A204.1 (cell line): Measurements from ENCODE around the gene CEP104.

Source experiments
- FAIRE-seq: peaks from 2 replicates; lab custom pipeline; 2012; peaks lifted over from hg19 to GRCh38; lab: Jason Lieb, UNC

The CEP104 gene

GRCh38 chr1:3893190-3893589 lies 36.2 kb upstream of the CEP104 start:
- no peak for FAIRE-seq

GRCh38 chr1:3892748-3893147 lies 35.7 kb upstream of the CEP104 start:
- FAIRE-seq = no peak

GRCh38 chr1:3891329-3891865 lies 34.4 kb upstream of the CEP104 start:
- no peak for FAIRE-seq

GRCh38 chr1:3890389-3891328 lies 33.6 kb upstream of the CEP104 start:
- FAIRE-seq = no peak

DNA sequence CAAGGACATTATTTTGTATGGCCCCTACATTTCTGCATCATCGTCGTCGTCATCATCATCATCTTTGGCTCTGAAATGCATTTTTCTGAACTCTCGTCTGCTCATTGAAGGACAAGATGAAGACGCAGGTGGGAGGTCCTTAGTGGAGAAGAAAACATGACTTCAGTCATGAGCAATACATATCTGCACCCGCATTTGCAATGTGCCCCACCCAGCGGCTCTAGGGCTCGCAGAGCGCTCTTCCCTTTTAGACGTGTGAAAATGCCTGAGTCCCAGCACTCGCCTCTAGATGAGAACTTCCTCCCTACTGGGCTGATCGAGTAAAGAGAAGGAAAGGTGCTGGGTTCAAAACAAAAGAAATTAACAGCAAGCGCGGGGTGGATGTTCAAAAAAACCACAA lies 32.9 kb upstream of the CEP104 start:
- FAIRE-seq = no peak

- FAIRE-seq = no peak
These were observed 31.3 kb upstream of the CEP104 start for GRCh38 chr1:3888301-3888700.

DNA sequence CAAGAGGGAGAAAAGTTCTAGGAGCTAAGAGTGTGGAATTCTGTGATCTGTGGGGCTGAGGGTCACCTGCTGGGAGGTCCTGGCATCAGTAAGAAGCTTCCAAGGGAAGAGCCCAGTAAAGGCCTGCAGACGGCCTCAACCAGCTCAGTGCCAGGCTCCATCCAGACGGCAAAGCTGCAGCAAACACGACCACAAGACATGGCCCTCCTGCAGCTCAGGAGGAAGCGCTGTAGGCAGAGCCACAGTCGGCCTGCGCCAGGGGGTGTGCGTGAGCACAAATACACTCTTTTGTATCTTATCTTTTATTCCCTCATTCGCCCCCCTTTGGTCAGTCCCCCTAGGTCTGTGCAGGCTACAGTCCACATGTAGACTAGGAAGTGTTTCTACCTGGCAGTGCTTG lies 29.7 kb upstream of the CEP104 start:
- FAIRE-seq = no peak

- no peak for FAIRE-seq
These were observed 29.2 kb upstream of the CEP104 start for GRCh38 chr1:3886106-3886670.

DNA sequence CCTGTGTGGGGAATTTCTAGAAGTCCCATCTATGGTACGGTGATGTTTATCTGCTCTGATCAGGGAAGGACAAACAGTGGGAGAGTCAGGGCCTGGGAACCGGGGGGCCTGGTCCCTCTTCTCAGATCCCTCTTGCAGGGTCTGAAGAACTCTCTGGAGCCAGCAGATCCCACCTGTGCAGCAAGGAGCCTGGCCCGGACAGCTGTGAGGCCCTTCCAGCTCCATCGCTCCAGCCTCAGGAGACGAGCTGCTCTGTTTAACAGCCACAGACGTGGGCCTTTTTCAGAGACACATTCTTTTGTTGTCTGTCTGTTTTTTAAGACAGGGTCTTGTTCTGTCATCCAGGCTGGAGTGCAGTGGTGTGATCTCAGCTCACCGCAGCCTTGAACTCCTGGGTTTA lies 28.6 kb upstream of the CEP104 start:
- no peak for FAIRE-seq

DNA sequence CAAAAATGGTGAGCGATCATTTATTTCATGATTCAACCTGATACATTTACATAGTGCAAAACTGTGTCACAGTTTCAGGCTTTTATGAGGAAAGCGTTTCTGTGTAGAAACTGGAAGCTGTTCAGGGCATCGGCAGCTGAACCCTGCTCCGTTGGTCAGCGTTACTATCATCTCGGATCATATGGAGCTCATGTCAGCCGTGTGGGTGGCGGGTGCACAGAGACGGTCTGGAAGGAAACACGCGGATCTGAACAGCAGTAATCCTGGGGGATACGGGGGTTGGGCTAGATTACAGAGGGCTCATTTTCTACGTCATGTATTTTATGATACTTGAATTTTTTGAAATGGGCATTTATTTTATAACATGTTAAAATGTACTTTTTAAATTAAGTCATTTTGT lies 28.0 kb upstream of the CEP104 start:
- no peak for FAIRE-seq

DNA sequence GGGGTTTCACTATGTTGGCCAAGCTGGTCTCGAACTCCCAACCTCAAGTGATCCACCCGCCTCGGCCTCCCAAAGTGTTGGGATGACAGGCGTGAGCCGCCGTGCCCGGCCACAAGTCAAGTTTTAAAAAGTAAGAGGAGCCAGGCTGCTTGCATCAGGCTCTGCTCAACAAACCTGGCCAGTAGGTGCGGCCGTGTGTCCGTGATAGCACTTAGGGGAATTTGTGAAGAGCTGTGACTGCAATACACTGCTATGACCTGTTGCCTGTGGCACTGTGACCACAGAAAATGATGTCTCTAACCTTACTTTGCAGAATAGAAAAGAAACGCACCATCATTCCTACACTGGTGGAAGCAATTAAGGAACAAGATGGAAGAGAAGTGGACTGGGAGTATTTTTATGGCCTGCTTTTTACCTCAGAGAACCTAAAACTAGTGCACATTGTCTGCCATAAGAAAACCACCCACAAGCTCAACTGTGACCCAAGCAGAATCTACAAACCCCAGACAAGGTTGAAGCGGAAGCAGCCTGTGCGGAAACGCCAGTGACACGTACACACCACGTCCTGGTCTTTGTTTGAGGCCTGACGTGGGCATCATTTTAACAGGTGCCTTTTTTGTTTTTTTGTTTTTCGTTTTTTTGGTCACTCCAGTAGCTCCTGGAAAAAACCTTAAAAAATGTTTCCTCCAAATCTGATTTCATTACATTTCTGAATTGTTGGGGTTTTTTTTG lies 26.3 kb upstream of the CEP104 start:
- no peak for FAIRE-seq

- no peak for FAIRE-seq
These were observed 24.1 kb upstream of the CEP104 start for GRCh38 chr1:3881193-3881480.

DNA sequence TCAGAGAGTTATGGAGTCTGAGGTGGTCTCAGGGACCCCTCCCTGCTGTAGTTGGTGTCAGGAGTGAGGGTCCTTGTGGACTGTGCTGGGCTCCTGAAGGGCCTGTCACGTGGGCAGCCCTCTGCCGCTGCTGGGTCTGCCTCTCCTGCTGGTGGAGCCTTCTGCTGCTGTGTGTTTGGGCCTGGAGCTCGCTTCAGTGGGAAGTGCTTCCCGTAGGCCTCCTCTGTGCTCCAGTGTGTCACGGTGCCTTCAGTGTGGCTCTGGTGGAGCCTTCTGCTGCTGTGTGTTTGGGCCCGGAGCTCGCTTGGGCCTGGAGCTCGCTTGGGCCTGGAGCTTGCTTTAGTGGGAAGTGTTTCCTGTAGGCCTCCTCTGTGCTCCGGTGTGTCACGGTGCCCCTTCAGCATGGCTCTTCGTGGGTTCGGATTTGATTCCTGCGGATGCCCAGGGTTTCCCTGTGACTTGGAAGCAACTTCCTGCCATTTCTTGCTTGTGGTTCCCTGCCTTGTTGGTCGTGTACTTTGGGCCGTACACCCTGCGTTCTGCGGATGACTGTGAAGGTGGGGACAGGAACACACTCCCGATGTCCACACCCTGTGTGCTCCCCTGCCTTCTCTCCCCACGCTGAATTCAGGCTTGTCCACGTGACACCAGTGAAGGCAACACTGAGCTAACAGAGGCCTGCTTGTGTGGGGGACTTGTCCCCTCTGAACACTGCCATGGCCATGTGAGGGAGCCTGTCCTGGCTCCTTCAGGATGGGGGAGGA lies 23.6 kb upstream of the CEP104 start:
- no peak for FAIRE-seq

GRCh38 chr1:3879787-3880428 lies 22.9 kb upstream of the CEP104 start:
- FAIRE-seq = no peak

DNA sequence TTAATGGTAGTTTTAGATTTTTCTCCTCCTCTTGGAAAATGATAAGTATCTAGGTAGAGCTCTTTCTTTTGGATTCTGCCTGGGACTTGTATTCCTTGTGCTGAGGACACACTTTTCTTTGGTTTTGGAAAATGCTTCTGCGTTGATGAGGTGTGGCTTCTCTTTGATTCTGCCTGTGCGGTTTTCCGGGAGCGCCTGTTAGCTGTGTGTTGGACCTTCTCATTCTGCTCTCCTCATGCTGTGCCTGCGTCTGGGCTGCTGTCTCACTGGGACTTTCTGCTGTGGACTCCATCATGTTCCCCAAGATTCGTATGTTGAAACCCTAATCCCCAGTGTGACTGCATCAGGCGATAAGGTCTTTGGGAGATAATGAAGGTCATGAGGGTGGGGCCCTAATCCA lies 22.1 kb upstream of the CEP104 start:
- no peak for FAIRE-seq

DNA sequence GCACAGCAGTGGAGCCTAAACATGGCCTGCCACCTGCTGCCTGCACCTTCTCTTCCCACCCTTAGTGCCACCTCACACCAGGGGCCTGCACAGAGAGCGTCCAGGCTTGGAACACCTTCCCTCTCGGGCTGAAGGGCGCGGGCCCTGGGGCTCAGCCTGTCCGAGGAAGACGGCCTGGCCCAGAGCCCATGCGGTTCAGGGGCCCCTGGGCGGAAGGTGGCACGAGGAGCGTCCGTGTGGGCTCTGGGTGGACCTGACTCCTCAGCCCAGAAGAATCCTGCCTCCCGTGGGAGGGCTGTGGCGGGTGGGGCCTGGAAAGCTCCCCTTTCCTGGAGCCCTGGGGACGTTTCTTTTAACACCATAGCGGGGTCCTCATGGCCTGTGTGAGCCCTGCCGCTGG lies 19.7 kb upstream of the CEP104 start:
- FAIRE-seq = no peak

DNA sequence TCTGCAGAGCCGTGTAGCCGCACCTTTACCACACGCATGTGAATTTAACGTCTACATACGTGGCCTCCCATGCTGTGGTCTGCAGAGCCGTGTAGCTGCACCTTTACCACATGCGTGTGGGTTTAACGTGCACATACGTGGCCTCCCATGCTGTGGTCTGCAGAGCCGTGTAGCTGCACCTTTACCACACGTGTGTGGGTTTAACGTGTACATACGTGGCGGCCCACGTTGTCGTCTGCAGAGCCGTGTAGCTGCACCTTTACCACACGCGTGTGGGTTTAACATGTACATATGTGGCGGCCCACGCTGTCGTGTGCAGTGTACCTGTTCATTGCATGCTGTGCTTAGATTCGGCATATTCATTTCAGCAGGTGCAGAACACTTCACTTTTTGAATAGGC lies 17.7 kb upstream of the CEP104 start:
- no peak for FAIRE-seq

DNA sequence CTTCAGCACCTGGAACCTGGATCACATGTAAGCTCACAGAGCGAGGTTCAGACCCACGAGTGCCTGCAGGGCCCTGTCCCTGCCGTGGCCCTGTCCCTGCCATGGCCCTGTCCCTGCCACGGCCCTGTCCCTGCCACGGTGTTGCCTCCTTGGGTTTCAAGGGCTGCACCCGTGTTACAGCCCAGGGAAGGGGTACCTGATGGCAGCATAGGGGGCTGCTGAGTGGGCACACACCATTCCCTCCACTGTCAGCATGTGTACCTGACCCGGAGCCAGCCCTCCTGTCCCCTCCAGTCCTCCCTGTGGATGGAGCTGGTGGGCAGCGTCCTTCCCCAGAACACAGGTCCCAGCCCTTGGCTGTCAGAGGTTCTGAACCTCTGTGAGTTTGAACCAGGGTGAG lies 15.5 kb upstream of the CEP104 start:
- no peak for FAIRE-seq

DNA sequence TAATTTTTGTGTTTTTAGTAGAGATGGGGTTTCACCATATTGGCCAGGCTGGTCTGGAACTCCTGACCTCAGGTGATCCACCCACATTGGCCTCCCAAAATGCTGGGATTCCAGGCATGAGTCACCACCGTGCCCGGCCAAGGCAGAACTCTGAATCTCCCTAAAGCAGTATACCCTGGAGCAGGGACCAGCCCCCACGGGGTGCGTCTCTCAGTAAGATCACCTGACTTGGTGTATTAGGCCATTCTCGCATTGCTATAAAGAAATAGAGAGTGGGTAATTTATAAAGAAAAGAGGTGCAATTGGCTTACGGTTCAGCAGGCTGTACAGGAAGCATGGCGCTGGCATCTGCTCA lies 14.4 kb upstream of the CEP104 start:
- FAIRE-seq = no peak

DNA sequence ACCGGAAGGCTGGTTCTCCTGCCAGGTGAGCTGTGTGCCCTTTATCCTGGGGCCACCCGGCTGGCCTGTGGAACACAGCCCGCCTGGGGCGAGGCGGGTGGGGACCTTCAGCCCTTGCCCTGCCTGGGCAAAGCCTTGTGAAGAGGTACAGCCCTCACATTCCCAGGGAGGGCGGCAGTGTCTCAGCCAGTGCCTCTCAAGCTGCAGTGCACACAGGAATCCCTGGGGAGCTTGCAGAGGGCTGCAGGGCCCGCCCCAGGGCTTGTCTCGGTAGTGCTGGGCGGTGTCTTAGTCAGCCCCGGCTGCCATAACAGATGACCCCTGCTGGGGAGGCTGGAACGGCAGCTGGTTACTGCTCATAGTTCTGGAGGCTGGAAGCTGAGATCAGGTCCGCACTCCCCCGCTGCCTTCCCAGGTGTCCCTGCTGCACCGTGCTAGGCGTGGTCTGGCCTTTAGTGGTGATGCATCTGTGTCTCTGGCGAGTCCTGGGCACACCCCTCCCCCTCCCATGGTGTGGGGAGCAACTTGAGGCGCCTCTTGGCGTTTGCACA lies 12.8 kb upstream of the CEP104 start:
- no peak for FAIRE-seq

DNA sequence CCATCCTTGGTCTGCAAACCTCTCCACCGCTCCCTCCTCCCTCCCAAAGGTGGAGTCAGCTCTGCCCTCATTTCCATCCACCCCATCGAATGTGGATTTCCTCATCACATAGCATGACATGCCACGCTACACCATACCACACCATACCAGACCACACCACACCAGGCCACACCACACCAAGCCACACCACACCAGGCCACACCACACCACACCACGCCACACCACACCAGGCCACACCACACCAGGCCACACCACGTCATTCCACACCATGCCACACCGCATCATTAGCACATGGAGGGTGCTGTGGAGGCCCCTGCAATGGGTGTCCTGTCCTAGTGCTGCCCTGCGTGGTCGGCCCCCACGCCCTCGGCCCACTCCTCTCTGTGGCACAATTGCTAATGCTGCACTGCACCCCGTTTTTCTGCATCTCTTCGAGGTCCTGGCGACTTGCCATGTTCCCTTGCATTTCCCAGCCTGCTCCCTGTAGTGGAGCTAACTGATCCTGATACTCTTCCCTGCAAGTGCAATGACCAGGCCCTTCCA lies 11.5 kb upstream of the CEP104 start:
- FAIRE-seq = no peak
